ENCODE results near the gene SNTB2. TPM values are rescaled to one million over a fixed set of nuclear protein-coding genes. Genes with fewer than 3 reads are reported as not detected.

Gene SNTB2
- total RNA-seq, 1 experiment from 2014 or later: 20.2 TPM

DNA sequence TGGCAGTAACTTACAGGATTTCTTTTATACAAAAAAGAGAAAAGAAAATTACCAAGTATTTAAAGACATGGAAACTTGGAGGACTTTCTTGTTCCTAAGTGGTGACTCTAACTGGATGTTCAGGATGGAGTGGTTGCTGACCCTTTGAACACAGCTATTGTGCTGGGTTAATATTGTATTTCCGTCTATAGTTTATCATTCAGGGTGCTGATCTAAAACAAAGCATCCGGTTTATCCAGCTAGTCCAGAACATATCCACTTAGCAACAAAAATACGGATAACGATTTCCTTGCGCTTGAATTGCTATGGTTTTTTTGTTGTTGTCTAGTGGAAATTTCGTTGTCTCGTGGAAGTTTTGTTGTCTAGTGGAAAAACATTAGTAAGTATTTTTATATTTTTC lies 38.2 kb downstream of the SNTB2 start:
- Histone ChIP-seq H2AFZ (ENCODE audit: low read length) (no peak overlapping the region), H4K20me1 (ENCODE audit: control insufficient read depth, insufficient read depth, insufficient read length) (no peaks in the 10 kb centered on the region), H3K23me2 (ENCODE audit: insufficient read length, low read depth, low read length, poor library complexity, severe bottlenecking) (no peaks in the 10 kb centered on the region), H4K91ac (ENCODE audit: insufficient read length, low read depth, low read length) (no peak overlapping the region), H4K5ac (ENCODE audit: insufficient read length, low read depth, low read length) (no peak overlapping the region), H4K8ac (replicated peaks; ENCODE audit: insufficient read length, low read depth, low read length) (no peak overlapping the region), H2AK5ac (ENCODE audit: insufficient read length, low read length) (no peak overlapping the region), H3K4me1 (ENCODE audit: insufficient read depth, low read length) (no peaks in the 10 kb centered on the region), H2BK12ac (ENCODE audit: insufficient read length, low read depth, low read length) (no peak overlapping the region), H3T11ph (ENCODE audit: low read length) (no peak overlapping the region), H3K27me3 (ENCODE audit: insufficient read depth, low read length) (no peaks in the 10 kb centered on the region), H3K4me2 (ENCODE audit: insufficient read depth, insufficient read length, low read length) (no peak overlapping the region), H3K14ac (ENCODE audit: insufficient read depth, low read length) (no peak overlapping the region), H3K27ac (ENCODE audit: insufficient read length, low read depth, low read length) (no peak overlapping the region), H3K4ac (ENCODE audit: low read depth, low read length) (no peak overlapping the region), H2BK120ac (ENCODE audit: low read depth, low read length, poor library complexity, severe bottlenecking) (no peak overlapping the region), H3K9ac (ENCODE audit: extremely low read depth, insufficient read length, low read length) (no peak overlapping the region), H2BK15ac (ENCODE audit: low read depth, low read length) (no peak overlapping the region), H3K79me1 (ENCODE audit: insufficient read depth, low read depth, low read length, poor library complexity, severe bottlenecking) (peaks cover 8% of the 10 kb centered on the region), H3K23ac (ENCODE audit: insufficient read length, low read depth, low read length) (no peak overlapping the region), H2BK20ac (ENCODE audit: low read depth, low read length, poor library complexity, severe bottlenecking) (no peak overlapping the region), H3K18ac (ENCODE audit: insufficient read length, low read depth, low read length) (no peak overlapping the region), H3K56ac (ENCODE audit: insufficient read length, low read depth, low read length) (no peak overlapping the region), H3K79me2 (ENCODE audit: insufficient read depth, low read length) (no peaks in the 10 kb centered on the region; the same call in 1 of the 2 replicates), H2BK5ac (ENCODE audit: insufficient read length, low read length) (no peak overlapping the region), H3K9me3 (ENCODE audit: control insufficient read depth, low read depth, low read length) (no peaks in the 10 kb centered on the region)
- peaks cover 0 to 3% of the 10 kb centered on the region in 2 experiments; a peak in 2 of 4 replicates for H3K4me1 Mint-ChIP-seq
- H3K27ac Mint-ChIP-seq: no peak overlapping the region
- TF ChIP-seq, protein P1, sequence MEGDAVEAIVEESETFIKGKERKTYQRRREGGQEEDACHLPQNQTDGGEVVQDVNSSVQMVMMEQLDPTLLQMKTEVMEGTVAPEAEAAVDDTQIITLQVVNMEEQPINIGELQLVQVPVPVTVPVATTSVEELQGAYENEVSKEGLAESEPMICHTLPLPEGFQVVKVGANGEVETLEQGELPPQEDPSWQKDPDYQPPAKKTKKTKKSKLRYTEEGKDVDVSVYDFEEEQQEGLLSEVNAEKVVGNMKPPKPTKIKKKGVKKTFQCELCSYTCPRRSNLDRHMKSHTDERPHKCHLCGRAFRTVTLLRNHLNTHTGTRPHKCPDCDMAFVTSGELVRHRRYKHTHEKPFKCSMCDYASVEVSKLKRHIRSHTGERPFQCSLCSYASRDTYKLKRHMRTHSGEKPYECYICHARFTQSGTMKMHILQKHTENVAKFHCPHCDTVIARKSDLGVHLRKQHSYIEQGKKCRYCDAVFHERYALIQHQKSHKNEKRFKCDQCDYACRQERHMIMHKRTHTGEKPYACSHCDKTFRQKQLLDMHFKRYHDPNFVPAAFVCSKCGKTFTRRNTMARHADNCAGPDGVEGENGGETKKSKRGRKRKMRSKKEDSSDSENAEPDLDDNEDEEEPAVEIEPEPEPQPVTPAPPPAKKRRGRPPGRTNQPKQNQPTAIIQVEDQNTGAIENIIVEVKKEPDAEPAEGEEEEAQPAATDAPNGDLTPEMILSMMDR (conservative IDR thresholded peaks at IDR 0.05): no peak
- H3K27me3 Mint-ChIP-seq (ENCODE audit: low read depth): no peaks in the 10 kb centered on the region
- WGBS (ENCODE audit: extremely low coverage, insufficient read length, low lambda C conversion rate): no CpG with 5 or more reads among the region's 7 CpGs
- no peak overlapping the region for H3K4me3 Mint-ChIP-seq
- H3K36me3 Mint-ChIP-seq (ENCODE audit: insufficient read depth in 1 of 3, low read depth in 3 of 3): peaks cover 0 to 9% (median 6%) of the 10 kb centered on the region in 3 experiments; a peak in 3 of 7 replicates
- no peak for DNase-seq
- no peaks in the 10 kb centered on the region; a peak in 1 of 5 replicates for H3K9me3 Mint-ChIP-seq
